ENCODE results near the gene FEM1A. TPM values are rescaled to one million over a fixed set of nuclear protein-coding genes. Genes with fewer than 3 reads are reported as not detected.

The FEM1A gene
- total and polyA plus RNA-seq, 10 of the 15 experiments (the other 5 are each of a cell fraction or from before 2014, with no cell fraction given): 0.27 to 17.4 (median 3.8) TPM

DNA sequence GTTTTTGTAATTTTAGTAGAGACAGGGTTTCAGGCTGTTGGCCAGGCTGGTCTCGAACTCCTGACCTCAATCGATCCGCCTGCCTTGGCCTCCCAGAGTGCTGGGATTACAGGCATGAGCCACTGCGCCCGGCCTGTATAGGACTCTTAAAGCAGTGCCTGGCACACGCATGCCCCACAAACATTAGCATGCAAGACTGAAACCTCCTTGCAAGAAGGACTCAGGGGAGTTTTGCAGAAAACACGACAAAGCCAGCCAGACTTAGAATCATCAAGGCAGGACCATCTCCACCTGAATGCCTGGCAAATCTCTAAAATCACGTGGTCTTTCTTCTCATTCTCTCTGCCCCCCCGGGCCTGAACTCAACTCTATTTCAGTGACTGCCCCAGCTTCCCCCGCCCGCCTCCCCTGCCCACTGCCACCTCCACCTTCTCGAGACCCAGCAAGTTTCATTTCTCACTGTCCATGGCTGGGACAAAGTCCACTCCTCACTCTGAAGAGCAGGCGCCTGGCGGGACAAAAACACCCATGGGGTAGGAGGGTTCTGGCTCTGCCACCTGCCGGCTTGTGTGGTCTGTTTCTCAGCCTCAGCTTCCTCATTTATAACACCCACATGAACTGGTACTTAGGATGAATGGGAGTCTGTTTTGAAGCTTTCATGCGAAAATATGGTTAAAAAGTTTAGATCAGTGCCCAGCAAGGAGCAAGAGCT lies 37.6 kb downstream of the FEM1A start (continued):
- TF ChIP-seq ZBTB11 (CRISPR knock-in tag; IDR thresholded peaks at IDR 0.05): no peak
- TF ChIP-seq CEBPB (IDR thresholded peaks at IDR 0.05; ENCODE audit: borderline replicate concordance in 1 of 2, low read depth in 2 of 2, low read length in 2 of 2): no peak
- no peak for TF ChIP-seq KAT2A (conservative IDR thresholded peaks at IDR 0.05; ENCODE audit: control insufficient read depth, low read depth, low read length)
- TF ChIP-seq, protein P1, sequence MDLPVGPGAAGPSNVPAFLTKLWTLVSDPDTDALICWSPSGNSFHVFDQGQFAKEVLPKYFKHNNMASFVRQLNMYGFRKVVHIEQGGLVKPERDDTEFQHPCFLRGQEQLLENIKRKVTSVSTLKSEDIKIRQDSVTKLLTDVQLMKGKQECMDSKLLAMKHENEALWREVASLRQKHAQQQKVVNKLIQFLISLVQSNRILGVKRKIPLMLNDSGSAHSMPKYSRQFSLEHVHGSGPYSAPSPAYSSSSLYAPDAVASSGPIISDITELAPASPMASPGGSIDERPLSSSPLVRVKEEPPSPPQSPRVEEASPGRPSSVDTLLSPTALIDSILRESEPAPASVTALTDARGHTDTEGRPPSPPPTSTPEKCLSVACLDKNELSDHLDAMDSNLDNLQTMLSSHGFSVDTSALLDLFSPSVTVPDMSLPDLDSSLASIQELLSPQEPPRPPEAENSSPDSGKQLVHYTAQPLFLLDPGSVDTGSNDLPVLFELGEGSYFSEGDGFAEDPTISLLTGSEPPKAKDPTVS (IDR thresholded peaks at IDR 0.05; ENCODE audit: low read depth, low read length): no peak
- TF ChIP-seq BMI1 (IDR thresholded peaks at IDR 0.05; ENCODE audit: borderline replicate concordance): no peak
- no peak for TF ChIP-seq HCFC1 (IDR thresholded peaks at IDR 0.05; ENCODE audit: low read length)
- TF ChIP-seq TCF7 (IDR thresholded peaks at IDR 0.05; ENCODE audit: borderline replicate concordance): no peak
- no peak for TF ChIP-seq ZSCAN29 (IDR thresholded peaks at IDR 0.05)
- 0 out of 2 replicates have a peak, but pooled peaks have one; percentile 26 for TF ChIP-seq CHD2 (IDR thresholded peaks at IDR 0.05; ENCODE audit: borderline replicate concordance, low read depth, low read length)
- TF ChIP-seq ZBTB4 (CRISPR knock-in tag; IDR thresholded peaks at IDR 0.05): no peak
- no peak for TF ChIP-seq RBBP5 (conservative IDR thresholded peaks at IDR 0.05)
- TF ChIP-seq, protein P2, sequence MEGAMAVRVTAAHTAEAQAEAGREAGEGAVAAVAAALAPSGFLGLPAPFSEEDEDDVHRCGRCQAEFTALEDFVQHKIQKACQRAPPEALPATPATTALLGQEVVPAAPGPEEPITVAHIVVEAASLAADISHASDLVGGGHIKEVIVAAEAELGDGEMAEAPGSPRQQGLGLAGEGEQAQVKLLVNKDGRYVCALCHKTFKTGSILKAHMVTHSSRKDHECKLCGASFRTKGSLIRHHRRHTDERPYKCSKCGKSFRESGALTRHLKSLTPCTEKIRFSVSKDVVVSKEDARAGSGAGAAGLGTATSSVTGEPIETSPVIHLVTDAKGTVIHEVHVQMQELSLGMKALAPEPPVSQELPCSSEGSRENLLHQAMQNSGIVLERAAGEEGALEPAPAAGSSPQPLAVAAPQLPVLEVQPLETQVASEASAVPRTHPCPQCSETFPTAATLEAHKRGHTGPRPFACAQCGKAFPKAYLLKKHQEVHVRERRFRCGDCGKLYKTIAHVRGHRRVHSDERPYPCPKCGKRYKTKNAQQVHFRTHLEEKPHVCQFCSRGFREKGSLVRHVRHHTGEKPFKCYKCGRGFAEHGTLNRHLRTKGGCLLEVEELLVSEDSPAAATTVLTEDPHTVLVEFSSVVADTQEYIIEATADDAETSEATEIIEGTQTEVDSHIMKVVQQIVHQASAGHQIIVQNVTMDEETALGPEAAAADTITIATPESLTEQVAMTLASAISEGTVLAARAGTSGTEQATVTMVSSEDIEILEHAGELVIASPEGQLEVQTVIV (IDR thresholded peaks at IDR 0.05; ENCODE audit: borderline replicate concordance, partially characterized antibody): no peak
- peak; percentile 5 for TF ChIP-seq USF1 (IDR thresholded peaks at IDR 0.05; ENCODE audit: borderline replicate concordance, extremely low read length, insufficient read depth, low read depth, low read length)
- 0 out of 2 replicates have a peak, but pooled peaks have one; percentile 33 for TF ChIP-seq ZNF217 (IDR thresholded peaks at IDR 0.05)
- peak; percentile 69 for TF ChIP-seq MTA2 (IDR thresholded peaks at IDR 0.05; ENCODE audit: low read depth)
- TF ChIP-seq FOS (IDR thresholded peaks at IDR 0.05; ENCODE audit: borderline replicate concordance, extremely low read depth, insufficient read length): no peak
- no peak; the same call in 1 of the 2 replicates for TF ChIP-seq TAF1 (IDR thresholded peaks at IDR 0.05; ENCODE audit: borderline replicate concordance, low read depth, low read length)
- TF ChIP-seq ZNF622 (IDR thresholded peaks at IDR 0.05): no peak

Data from GM12878 (cell line).